Islet precursor cell (in vitro differentiated cells): ENCODE data around the gene ATAD3B.
"Not testable (repeated sequence)": the region's sequence is repeated elsewhere in the genome, so short reads cannot be mapped to it uniquely, and the experiment has no call there.

Experiments used
- DNase-seq: peaks from one replicate; pipeline ENCODE4 v3.0.0-alpha.2; 2018

Gene ATAD3B

GRCh38 chr1:1452882-1453281 lies 18.7 kb upstream of the ATAD3B start:
- DNase-seq, result no peak

- not testable (repeated sequence) for DNase-seq
Measured at GRCh38 chr1:1454286-1455056, 17.1 kb upstream of the ATAD3B start.

- no peak for DNase-seq
Measured at GRCh38 chr1:1455366-1455884, 16.1 kb upstream of the ATAD3B start.

GRCh38 chr1:1455934-1456333 lies 15.6 kb upstream of the ATAD3B start:
- not testable (repeated sequence) for DNase-seq

- DNase-seq, result not testable (repeated sequence)
Measured at GRCh38 chr1:1456683-1457255, 14.8 kb upstream of the ATAD3B start.

GRCh38 chr1:1459156-1459555 lies 12.4 kb upstream of the ATAD3B start:
- not testable (repeated sequence) for DNase-seq

GRCh38 chr1:1459711-1460110 lies 11.9 kb upstream of the ATAD3B start:
- DNase-seq, result not testable (repeated sequence)

GRCh38 chr1:1460540-1461130 lies 10.9 kb upstream of the ATAD3B start:
- DNase-seq, result no peak

- DNase-seq, result no peak
Measured at GRCh38 chr1:1461721-1462317, 9.7 kb upstream of the ATAD3B start.

GRCh38 chr1:1462318-1462966 lies 9.1 kb upstream of the ATAD3B start:
- DNase-seq, result peak; percentile 70

GRCh38 chr1:1463312-1463711 lies 8.3 kb upstream of the ATAD3B start:
- no peak for DNase-seq

GRCh38 chr1:1468196-1468985 lies 3.2 kb upstream of the ATAD3B start:
- DNase-seq, result not testable (repeated sequence)

- DNase-seq, result no peak
Measured at GRCh38 chr1:1470626-1471388, 758 bp upstream of the ATAD3B start.

- not testable (repeated sequence) for DNase-seq
Measured at GRCh38 chr1:1472053-1472876, 700 bp downstream of the ATAD3B start.

GRCh38 chr1:1476011-1476410 lies 4.4 kb downstream of the ATAD3B start:
- DNase-seq, result not testable (repeated sequence)

- no peak for DNase-seq
Measured at GRCh38 chr1:1477206-1477605, 5.6 kb downstream of the ATAD3B start.

GRCh38 chr1:1479547-1480487 lies 8.3 kb downstream of the ATAD3B start:
- no peak for DNase-seq

- DNase-seq, result not testable (repeated sequence)
Measured at GRCh38 chr1:1480488-1480867, 8.9 kb downstream of the ATAD3B start.

GRCh38 chr1:1481811-1482210 lies 10.2 kb downstream of the ATAD3B start:
- not testable (repeated sequence) for DNase-seq
